MM.1S (cell line): ENCODE results near the gene ZNF786.

Experiments used
- CTCF ChIP-seq: fragments of 300-600 bp; sonication (generic); IDR thresholded peaks from 2 replicates; pipeline ENCODE4 v1.5.1; 2016; ENCODE audit warnings: antibody characterized with exemption, low read length, mixed read lengths
- EZH2 ChIP-seq: fragments of 300-600 bp; sonication (generic); optimal IDR thresholded peaks from 2 replicates; pipeline ENCODE3; 2017; ENCODE audit warnings: low read depth, mild to moderate bottlenecking, antibody characterized with exemption, low read length, mixed read lengths
- EZH2phosphoT487 ChIP-seq: fragments of 300-600 bp; sonication (generic); IDR thresholded peaks from 2 replicates; pipeline ENCODE4 v1.6.1; 2018; ENCODE audit warnings: antibody characterized with exemption, low read length

- TF ChIP-seq CTCF: no peak
- no peak for TF ChIP-seq EZH2
- no peak for TF ChIP-seq EZH2phosphoT487
Observed at GRCh38 chr7:149136118-149136517, 45.6 kb upstream of the ZNF786 start.
